HG03460 (cell line): ENCODE results near the gene ZNF511.

Experiments used
- ATAC-seq: cut with Tn5 transposase; IDR thresholded peaks from one replicate; pipeline ENCODE4 v1.9.1; 2021; ENCODE audit not compliant: unreplicated experiment

ZNF511 gene

GRCh38 chr10:133289761-133290160 is 19.0 kb upstream of the ZNF511 start:
- no peak for ATAC-seq

GRCh38 chr10:133292919-133293809 is 15.6 kb upstream of the ZNF511 start:
- ATAC-seq: no peak

GRCh38 chr10:133293810-133294119 is 14.9 kb upstream of the ZNF511 start:
- ATAC-seq: no peak

DNA sequence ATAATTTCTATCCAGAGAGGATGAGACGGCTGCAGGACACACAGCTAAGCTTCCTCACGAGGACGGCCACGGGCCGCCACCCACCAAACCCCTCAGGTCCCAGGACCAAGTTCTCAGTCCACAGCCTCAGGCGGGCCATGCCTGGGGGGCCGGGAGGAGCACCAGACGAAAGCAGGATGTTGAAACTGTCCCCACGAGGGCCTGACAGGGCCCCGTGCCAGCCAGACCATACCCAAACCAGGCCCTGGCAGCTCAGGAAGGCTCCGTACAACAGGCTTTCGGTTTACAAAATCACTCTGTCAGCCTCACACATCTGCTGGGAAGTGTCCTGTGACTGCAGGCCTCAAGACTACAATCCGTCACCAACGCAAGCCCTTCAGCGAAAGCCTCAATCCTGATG is 14.5 kb upstream of the ZNF511 start:
- ATAC-seq: no peak

GRCh38 chr10:133295426-133296320 is 13.0 kb upstream of the ZNF511 start:
- no peak for ATAC-seq

DNA sequence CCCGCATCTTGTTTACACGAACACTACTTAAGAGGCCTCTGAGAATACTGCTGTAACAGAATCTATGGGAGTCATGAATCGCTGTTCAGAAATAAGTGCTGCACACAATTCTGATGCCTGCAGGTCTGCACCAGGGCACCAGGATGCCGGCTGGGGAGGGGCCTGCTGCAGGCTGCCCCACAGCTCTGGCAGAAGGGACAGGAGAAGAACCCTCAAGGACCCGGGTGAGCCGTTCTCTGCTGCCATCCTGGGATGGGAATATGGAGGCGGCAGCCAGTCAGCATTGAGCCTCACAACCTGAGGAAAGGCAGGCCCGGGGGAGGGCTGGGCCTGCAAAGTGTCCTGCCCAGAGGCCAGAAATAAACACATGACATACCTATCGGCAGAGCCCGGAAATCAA is 11.2 kb upstream of the ZNF511 start:
- no peak for ATAC-seq

GRCh38 chr10:133298466-133298865 is 10.2 kb upstream of the ZNF511 start:
- ATAC-seq: no peak

- ATAC-seq: no peak
These were observed 9.5 kb upstream of the ZNF511 start for GRCh38 chr10:133299224-133299623.

GRCh38 chr10:133299738-133300137 is 9.0 kb upstream of the ZNF511 start:
- no peak for ATAC-seq

DNA sequence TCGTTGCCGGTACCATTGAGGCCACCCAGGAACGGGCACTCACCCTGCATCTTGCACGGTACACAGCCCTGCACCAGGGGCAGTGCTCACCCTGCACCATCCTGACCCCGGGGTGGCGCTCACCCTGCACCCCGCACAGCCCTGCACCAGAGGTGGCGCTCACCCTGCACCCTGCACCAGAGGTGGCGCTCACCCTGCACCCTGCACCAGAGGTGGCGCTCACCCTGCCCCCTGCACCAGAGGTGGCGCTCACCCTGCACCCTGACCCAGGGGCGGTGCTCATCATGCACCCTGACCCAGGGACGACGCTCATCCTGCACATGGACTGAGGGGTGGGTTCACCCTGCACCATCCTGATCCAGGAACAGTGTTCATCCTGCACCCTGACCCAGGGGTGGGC is 6.5 kb upstream of the ZNF511 start:
- ATAC-seq: no peak

- ATAC-seq: no peak
These were observed 5.5 kb upstream of the ZNF511 start for GRCh38 chr10:133303206-133303605.

- ATAC-seq: no peak
These were observed 2.6 kb upstream of the ZNF511 start for GRCh38 chr10:133306097-133306476.

DNA sequence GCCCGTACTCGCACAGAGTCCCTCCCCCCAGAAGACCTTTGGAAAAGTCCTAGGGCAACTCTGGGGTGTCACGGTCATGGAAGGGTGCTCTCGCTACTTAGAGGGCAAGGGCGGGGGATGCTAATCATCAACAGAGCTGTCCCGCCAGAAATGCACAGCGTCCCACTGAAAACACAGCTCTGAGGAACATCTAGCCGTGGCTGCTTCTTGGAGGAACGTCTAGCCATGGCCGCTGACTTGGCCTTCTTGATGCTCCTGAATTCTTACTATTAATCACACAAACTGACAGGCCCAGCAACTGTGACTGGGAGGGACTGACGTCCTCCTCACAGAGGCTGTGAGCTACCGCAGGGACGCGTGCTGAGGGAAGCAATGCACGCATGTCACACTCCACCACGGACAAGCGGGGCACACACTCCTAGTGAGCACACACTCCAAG is 1.8 kb upstream of the ZNF511 start:
- ATAC-seq: no peak

GRCh38 chr10:133307776-133308420 is 816 bp upstream of the ZNF511 start:
- ATAC-seq: peak; percentile 46

DNA sequence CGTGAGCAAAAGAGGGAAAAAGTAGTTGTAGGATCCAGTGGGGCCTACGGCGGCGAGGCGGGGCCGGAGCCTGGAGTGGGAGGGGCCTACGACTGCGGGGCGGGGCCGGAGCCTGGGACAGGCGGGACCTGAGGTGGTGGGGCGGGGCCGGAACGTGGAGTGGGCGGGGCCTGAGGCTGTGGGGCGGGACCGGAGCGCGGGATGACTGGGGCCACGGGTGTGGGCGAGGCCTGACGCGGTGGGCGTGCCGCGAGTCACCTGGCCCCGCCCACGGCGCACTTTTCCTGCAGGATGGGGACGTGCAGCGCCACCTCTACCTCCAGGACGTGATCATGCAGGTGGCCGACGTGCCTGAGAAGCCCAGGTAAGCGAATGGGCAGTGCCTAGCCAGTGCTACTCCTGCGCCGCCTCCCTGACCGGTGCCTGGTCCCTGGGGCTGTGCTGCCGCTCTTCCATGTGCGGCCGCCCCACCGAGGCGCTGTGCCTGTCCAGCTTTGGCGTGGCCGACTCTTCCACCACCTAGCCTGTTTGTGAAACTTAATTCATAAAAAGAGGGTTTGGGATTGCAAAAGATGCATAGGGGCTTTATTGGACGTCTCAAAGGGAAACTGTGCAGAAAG is 496 bp downstream of the ZNF511 start:
- ATAC-seq: peak; percentile 58

DNA sequence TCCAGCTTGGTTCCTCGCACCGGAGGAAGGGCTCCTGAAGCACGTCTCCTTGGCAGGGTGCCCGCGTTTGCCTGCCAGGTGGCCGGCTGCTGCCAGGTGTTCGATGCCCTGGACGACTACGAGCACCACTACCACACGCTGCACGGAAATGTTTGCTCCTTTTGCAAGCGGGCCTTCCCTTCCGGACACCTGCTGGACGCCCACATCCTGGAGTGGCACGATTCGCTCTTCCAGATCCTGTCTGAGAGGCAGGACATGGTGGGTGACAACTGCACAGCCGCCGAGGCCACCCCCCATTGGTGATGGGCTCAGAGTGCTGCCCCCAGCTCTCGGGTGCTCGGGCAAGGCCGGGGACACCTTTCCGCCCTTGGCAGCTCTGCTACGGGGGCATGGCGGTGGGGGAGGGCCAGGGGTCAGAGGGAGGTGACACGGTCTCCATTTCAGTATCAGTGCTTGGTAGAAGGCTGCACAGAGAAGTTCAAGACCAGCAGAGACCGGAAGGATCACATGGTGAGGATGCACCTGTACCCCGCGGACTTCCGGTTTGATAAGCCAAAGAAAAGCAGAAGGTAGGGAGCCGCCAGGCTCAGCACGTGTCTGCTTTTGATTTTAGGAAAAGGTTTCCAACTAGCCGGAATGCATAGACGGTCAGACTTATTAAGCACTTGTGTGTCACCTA is 1.1 kb downstream of the ZNF511 start:
- ATAC-seq: no peak

GRCh38 chr10:133310399-133310755 is 1.7 kb downstream of the ZNF511 start:
- no peak for ATAC-seq

GRCh38 chr10:133310789-133311188 is 2.1 kb downstream of the ZNF511 start:
- ATAC-seq: no peak

DNA sequence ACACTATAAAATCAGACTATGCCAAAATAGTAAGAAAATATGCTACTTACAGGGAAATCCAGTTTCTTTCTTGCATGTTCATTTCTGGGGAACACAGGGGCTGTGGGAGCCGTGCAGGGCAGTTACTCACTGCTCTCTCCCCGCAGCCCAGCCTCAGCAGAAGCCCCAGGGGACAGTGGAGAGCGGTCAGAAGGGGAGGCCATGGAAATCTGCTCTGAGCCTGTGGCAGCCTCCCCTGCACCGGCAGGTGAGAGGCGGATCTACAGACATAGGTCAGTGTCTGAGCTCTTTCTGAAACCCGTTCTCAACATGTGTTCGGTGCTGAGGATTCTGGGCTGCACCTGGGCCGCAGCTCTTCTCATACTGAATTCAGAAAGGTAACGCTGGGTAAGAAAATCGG is 2.9 kb downstream of the ZNF511 start:
- no peak for ATAC-seq

GRCh38 chr10:133312016-133312768 is 3.5 kb downstream of the ZNF511 start:
- no peak for ATAC-seq
